GM12873 (cell line): ENCODE measurements around the gene DCAF7.

Experiments used
- TF ChIP-seq, protein P1 (sequence below): IDR thresholded peaks from 2 replicates; pipeline ENCODE4 v1.5.1; 2012; ENCODE audit warnings: low read depth, mild to moderate bottlenecking, moderate library complexity, low read length, control low read depth; ENCODE audit not compliant: insufficient read depth; ENCODE audit errors: missing control alignments

DCAF7 gene

GRCh38 chr17:63564562-63564961 lies 14.3 kb downstream of the DCAF7 start:
- TF ChIP-seq, protein P1, sequence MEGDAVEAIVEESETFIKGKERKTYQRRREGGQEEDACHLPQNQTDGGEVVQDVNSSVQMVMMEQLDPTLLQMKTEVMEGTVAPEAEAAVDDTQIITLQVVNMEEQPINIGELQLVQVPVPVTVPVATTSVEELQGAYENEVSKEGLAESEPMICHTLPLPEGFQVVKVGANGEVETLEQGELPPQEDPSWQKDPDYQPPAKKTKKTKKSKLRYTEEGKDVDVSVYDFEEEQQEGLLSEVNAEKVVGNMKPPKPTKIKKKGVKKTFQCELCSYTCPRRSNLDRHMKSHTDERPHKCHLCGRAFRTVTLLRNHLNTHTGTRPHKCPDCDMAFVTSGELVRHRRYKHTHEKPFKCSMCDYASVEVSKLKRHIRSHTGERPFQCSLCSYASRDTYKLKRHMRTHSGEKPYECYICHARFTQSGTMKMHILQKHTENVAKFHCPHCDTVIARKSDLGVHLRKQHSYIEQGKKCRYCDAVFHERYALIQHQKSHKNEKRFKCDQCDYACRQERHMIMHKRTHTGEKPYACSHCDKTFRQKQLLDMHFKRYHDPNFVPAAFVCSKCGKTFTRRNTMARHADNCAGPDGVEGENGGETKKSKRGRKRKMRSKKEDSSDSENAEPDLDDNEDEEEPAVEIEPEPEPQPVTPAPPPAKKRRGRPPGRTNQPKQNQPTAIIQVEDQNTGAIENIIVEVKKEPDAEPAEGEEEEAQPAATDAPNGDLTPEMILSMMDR, result no peak

DNA sequence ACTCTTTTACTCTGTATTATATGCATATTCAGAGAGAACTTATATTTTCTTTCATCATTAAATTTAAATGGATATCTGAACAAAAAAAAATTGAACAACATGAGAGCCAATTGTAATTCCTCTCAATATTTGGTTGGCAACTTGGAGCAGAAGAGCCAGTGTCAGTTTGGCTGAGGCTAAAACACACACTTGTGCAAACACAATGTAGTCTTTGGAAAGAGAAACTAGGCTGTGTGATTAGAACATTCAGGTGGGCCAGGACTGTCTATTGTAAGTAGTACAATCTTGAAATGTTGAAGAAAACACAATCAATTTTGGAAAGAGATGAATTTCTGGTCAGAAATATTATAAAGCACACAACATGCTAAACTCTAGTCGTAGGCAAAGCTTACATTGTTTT lies 17.0 kb downstream of the DCAF7 start:
- TF ChIP-seq, protein P1, result no peak

DNA sequence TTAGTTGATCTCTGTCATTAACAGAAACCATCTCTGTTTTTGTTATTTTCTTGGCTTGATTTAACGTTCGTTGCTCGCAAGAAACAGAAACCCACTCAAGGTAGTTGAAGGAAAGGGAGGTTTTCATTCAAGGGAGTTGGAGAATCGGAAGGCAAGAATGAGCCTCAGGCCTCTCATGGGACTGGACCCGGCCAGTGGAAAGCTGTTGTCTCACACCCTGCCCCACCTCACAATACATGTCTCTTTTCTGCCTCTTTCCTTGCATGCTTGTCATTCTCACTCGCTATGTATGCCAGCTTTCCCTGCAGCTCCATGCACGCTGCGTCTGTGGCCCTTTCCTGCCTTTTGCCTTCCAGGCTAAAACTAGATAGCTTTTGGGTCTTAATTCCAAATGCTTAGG lies 18.3 kb downstream of the DCAF7 start:
- TF ChIP-seq, protein P1, result no peak

GRCh38 chr17:63571632-63572310 lies 21.5 kb downstream of the DCAF7 start:
- TF ChIP-seq, protein P1, result no peak

- TF ChIP-seq, protein P1, result peak; percentile 31
Observed at GRCh38 chr17:63573634-63574033, 23.4 kb downstream of the DCAF7 start.

- TF ChIP-seq, protein P1, result no peak
Observed at GRCh38 chr17:63578027-63578768, 27.9 kb downstream of the DCAF7 start.

GRCh38 chr17:63578769-63579111 lies 28.5 kb downstream of the DCAF7 start:
- TF ChIP-seq, protein P1, result no peak
